Liver (tissue), 3 donors: ENCODE data around the gene NAGA.

Source experiments
- CTCF ChIP-seq: fragments of 150-350 bp; IDR thresholded peaks from 2 replicates; pipeline ENCODE4 v1.5.1; 2017; ENCODE audit warnings: improper control_type of control experiment, low read depth, low read length; ENCODE audit not compliant: missing input control
- EGR1 ChIP-seq, 2 donors: IDR thresholded peaks; 2 replicates each; pipeline ENCODE4 v1.6.1; 2016 to 2018; ENCODE audit warnings: antibody characterized with exemption in 2 of 2, low read depth in 2 of 2
- FOXA1 ChIP-seq: IDR thresholded peaks from 2 replicates; pipeline ENCODE4 v1.6.1; 2016; ENCODE audit warnings: antibody characterized with exemption
- GABPA ChIP-seq, 2 donors: IDR thresholded peaks in 1 of 2; conservative IDR thresholded peaks in 1 of 2; 2 replicates each; pipeline ENCODE4 v1.6.1; 2016; ENCODE audit warnings: antibody characterized with exemption in 2 of 2, mild to moderate bottlenecking in 1 of 2, moderate library complexity in 1 of 2
- MAX ChIP-seq: IDR thresholded peaks from 2 replicates; pipeline ENCODE4 v1.6.1; 2016; ENCODE audit warnings: antibody characterized with exemption
- REST ChIP-seq: IDR thresholded peaks from 2 replicates; pipeline ENCODE4 v1.6.1; 2016; ENCODE audit warnings: antibody characterized with exemption, mild to moderate bottlenecking
- RXRA ChIP-seq, 2 donors: IDR thresholded peaks; 2 replicates each; pipeline ENCODE4 v1.6.1; 2017 to 2018; ENCODE audit warnings: antibody characterized with exemption in 2 of 2, mild to moderate bottlenecking in 1 of 2
- SP1 ChIP-seq: IDR thresholded peaks from 2 replicates; pipeline ENCODE4 v1.6.1; 2018; ENCODE audit warnings: antibody characterized with exemption, mild to moderate bottlenecking
- TAF1 ChIP-seq: conservative IDR thresholded peaks from 2 replicates; pipeline ENCODE4 v1.6.1; 2016; ENCODE audit warnings: antibody characterized with exemption, mild to moderate bottlenecking
- YY1 ChIP-seq: IDR thresholded peaks from 2 replicates; pipeline ENCODE4 v1.6.1; 2016; ENCODE audit warnings: antibody characterized with exemption, mild to moderate bottlenecking
- donor health status: healthy.
- donor health status: healthy.

GRCh38 chr22:42060489-42060888 lies 10.1 kb downstream of the NAGA start:
- TF ChIP-seq CTCF (no peak), TAF1 (no peak), SP1 (no peak), REST (no peak), MAX (no peak), GABPA (IDR thresholded peaks at IDR 0.05 in 1 of 2, conservative IDR thresholded peaks at IDR 0.05 in 1 of 2) (no peak), EGR1 (IDR thresholded peaks at IDR 0.05; ENCODE audit: low read depth in 2 of 2) (no peak), FOXA1 (no peak), YY1 (no peak), RXRA (IDR thresholded peaks at IDR 0.05) (no peak)
